HG03520 (cell line): ENCODE measurements around the gene CFAP251.

Experiments used
- ATAC-seq: cut with Tn5 transposase; IDR thresholded peaks from one replicate; pipeline ENCODE4 v1.9.1; 2021; ENCODE audit warnings: mild to moderate bottlenecking, moderate library complexity; ENCODE audit not compliant: unreplicated experiment

Gene CFAP251

GRCh38 chr12:121946313-121947025, 28.1 kb downstream of the CFAP251 start:
- ATAC-seq = no peak

DNA sequence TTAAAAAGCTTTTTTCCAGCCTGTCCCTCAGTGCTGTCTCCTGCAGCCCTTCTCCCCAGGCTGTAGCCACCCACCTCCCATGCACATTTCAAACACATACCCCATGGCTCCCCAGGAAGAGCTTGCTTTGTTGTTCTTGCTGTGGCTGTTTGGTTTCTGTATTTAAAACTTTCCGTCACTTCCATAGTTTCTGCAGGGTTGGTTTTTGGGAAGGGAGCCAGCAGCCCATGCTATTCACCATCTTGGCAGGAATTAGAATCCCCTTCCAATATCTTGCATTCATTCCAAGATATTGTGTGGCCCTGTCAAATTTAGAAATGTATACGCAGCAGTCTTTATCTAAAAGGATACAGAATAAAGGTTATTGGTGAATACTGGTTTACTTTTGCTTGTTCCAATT, 29.6 kb downstream of the CFAP251 start:
- no peak for ATAC-seq

DNA sequence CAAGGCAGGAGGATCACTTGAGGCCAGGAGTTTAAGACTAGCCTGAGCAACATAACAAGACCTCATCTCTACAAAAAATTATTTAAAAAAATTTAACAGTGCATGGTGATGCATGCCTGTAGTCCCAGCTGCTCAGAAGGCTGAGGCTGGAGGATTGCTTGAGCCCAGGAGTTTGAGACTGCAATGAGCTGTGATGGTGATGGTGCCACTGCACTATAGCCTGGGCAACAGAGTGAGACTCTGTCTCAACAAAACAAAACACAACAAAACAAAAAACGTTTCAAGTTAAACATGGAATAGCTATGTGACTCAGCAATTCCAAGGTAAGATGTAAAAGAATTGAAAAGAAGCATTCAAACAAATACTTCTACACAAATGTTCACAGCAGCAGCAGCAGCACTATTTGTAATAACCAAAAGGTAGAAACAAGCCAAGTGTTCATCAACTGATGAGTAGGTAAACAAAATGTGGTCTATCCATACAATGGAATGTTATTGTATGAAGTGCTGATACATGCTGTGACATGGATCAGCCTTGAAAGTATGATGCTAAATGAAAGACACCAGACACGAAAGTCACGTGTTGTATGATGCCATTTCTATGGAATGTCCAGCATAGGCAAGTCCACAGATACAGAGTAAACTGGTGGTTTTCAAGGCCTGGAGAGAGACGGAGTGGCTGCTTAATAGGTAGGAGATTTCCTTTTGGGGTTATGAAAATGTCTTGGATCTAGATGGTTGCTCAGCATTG, 31.4 kb downstream of the CFAP251 start:
- no peak for ATAC-seq

- no peak for ATAC-seq
Measured at GRCh38 chr12:121953117-121953692, 34.8 kb downstream of the CFAP251 start.

GRCh38 chr12:121953695-121954094, 35.3 kb downstream of the CFAP251 start:
- no peak for ATAC-seq

DNA sequence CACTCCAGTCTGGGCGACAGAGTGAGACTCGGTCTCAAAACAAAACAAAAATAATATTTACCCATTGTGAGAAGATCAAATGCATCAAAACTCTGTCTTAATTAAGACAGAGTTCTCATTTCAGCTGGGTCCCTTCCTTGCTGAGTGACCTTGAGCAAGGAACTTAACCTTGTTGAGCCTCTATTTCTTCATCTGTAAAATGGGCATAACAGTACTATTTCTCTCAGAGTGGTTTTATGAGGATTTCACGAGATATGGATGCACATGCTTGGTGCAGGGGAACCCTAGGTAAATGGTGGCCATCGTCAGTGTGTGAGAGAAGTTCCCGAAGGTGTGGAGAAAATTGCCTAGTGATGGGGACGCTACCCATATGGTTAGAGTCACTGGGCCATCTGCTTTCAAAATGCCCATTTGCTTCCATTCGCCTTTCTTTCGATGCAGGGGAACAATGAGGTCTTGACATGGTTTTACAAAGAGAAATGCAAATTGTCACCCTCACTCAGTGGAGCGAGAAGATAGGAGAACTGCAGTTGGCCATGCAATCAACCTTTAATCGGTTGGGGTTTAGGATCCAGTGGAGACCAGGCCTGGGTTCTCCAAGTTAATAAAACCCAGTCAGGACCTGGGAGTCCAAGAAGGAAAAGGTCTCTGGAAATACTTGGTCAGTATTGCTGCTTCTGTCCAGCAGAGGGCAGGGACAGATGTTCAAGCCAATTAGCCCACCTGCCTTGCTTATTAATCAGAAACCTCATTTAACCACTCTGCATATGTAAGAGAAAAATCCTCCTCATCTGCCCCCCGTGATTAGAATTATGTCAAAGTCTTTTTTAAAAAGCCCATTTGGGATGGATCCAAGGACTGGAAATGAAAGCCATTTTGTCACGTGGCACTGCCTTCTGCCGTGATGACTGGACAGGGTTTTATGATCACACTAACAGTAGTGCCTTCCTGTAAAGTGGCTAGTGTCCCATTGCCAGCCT, 37.2 kb downstream of the CFAP251 start:
- ATAC-seq = no peak

GRCh38 chr12:121957861-121958515, 39.6 kb downstream of the CFAP251 start:
- no peak for ATAC-seq

DNA sequence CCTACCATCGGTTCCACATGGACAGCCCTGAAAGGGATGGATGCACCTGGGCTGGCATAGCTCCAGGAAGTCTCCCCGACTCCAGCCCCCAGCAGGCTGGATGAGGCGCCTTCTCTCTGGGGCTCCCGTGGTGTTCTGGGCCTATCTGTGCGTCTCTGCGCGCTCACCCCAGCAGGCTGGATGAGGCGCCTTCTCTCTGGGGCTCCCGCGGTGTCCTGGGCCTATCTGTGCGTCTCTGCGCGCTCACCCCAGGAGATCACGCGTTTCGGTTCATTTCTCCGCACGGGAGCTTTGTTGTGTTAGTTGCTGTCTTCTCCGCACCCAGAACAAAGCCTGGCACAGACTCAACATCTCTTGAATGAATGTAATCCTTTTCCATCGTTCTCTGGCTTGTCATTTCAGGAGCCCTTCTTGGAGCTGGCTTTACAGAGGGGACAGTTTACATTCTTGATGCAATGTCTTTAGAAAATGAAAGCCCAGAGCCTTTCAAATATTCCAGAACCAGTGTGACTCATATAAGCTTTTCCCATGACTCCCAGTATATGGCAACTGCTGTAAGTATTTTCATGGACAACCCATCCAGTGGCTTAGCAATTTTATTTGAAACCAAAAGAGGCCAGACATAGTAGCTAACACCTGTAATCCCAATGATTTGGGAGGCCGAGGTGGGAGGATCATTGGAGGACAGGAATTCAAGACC, 40.3 kb downstream of the CFAP251 start:
- no peak for ATAC-seq

- ATAC-seq = no peak
Measured at GRCh38 chr12:121960541-121960940, 42.1 kb downstream of the CFAP251 start.

DNA sequence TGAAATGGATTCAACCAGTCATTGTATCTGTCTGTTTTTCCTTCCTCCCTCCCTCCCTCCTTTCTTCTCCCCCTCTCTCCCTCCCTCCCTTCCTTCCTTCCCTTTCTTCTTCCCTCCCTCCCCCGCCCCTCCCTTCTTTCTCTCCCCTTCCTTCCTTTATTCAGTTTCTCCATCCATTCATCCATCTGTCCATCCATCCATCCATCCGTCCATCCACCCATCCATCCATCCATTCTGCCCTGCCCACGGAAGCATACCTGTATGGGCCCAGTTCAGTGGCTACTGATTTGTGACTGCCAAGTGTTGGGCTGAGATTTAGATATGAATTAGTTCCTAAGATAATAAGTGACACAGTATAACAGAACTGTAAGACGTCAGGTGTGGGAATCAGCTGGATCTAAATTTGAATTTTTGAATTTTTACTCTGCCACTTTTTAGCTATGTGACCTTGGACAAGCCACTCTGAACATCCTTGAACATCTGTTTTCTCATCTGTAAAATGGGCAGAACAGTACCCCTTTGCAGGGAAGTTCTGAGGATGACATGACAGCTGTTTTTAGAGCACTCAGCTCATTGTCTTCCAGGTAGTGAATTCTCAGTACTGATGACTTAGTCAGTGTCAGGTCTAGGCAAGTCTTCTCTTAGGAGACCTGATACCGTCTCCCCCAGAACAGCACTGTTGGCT, 42.9 kb downstream of the CFAP251 start:
- no peak for ATAC-seq

GRCh38 chr12:121963341-121964018, 45.1 kb downstream of the CFAP251 start:
- no peak for ATAC-seq

- ATAC-seq = no peak
Measured at GRCh38 chr12:121964813-121965643, 46.6 kb downstream of the CFAP251 start.

- ATAC-seq = no peak
Measured at GRCh38 chr12:121966959-121967358, 48.6 kb downstream of the CFAP251 start.

DNA sequence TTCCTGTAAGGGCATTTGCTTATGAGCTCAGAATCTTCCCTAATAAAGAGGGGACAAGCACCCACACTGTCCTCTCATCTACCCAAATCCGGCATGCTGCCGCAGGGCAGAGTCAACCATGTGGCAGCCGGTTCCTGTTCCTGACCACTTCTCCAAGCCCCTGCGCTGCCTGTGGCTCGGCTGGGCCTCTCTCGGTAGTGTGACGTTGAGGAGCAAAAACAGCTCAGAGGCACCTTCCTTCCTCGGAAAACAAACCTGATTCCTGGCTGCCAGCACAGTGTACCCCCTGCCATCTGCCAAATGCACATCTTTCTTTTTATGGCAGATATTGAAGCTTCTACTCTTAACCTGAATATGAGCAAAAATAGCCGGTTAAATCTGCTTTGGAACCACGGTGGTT, 50.5 kb downstream of the CFAP251 start:
- no peak for ATAC-seq

GRCh38 chr12:121969726-121970125, 51.3 kb downstream of the CFAP251 start:
- no peak for ATAC-seq

- ATAC-seq = no peak
Measured at GRCh38 chr12:121970581-121971300, 52.3 kb downstream of the CFAP251 start.
